ENCODE results near the gene PLAAT5. TPM values are rescaled to one million over a fixed set of nuclear protein-coding genes. Genes with fewer than 3 reads are reported as not detected.

PLAAT5 gene
- total and polyA plus RNA-seq, 2 of the 13 experiments (the other 11 are each of a cell fraction or from before 2014, with no cell fraction given), result not detected

- FAIRE-seq, result no peak
- in situ Hi-C loops (cut with HindIII; ENCODE audit: extremely low pct_ligation_motif_present, low pct_unique_long_range_greater_than_20kb), result loop anchor here (25.0 kb wide), 1 partner anchor 242 kb away; no protein-coding TSS in a partner anchor
- POLR2A ChIA-PET, result no interaction called here
These were observed 4.0 kb upstream of the PLAAT5 start for GRCh38 chr11:63494975-63495374.

More at GRCh38 chr11:63494975-63495374, 4.0 kb upstream of the PLAAT5 start:
- H3K9ac ChIP-seq (ENCODE audit: insufficient read depth, low read depth, low read length), result no peak overlapping the region
- H3K27ac ChIP-seq (ENCODE audit: extremely low read length, insufficient read depth, low read length), result no peak overlapping the region
- H3K4me1 ChIP-seq (ENCODE audit: insufficient read depth, low read length), result peaks cover 17% of the 10 kb centered on the region
- intact Hi-C loops (cut with micrococcal nuclease; ENCODE audit: unreplicated experiment), result no loop called here
- H3K79me2 ChIP-seq (ENCODE audit: insufficient read depth, low read length), result no peaks in the 10 kb centered on the region
- 28% methylated on average over 6 of the region's 6 CpGs for whole genome bisulfite sequencing (ENCODE audit: low lambda C conversion rate)
- ATAC-seq, result no peak
- CTCF ChIA-PET (ENCODE audit: low intra/inter-chr PET ratio, low total read pairs), result no interaction called here
- H3K36me3 ChIP-seq (replicated peaks in 1 of 2; ENCODE audit: control insufficient read depth in 1 of 2, insufficient read depth in 2 of 2, low read length in 2 of 2), result no peaks in the 10 kb centered on the region
- no peaks in the 10 kb centered on the region for H4K20me1 ChIP-seq (ENCODE audit: insufficient read depth, low read length)
- TF ChIP-seq MYC (CRISPR knock-in tag; IDR thresholded peaks at IDR 0.05; ENCODE audit: borderline replicate concordance) (no peak), ZNF225 (CRISPR knock-in tag; IDR thresholded peaks at IDR 0.05) (no peak), ZNF775 (CRISPR knock-in tag; IDR thresholded peaks at IDR 0.05; ENCODE audit: borderline replicate concordance) (no peak), AFF4 (CRISPR knock-in tag; IDR thresholded peaks at IDR 0.05) (no peak), HDAC1 (CRISPR knock-in tag; IDR thresholded peaks at IDR 0.05) (no peak), GMEB2 (CRISPR knock-in tag; IDR thresholded peaks at IDR 0.05; ENCODE audit: low read depth) (no peak), GZF1 (CRISPR knock-in tag; IDR thresholded peaks at IDR 0.05) (no peak), NBN (conservative IDR thresholded peaks at IDR 0.05) (no peak), CENPX (CRISPR knock-in tag; IDR thresholded peaks at IDR 0.05) (no peak)
- TF ChIP-seq, protein P1, sequence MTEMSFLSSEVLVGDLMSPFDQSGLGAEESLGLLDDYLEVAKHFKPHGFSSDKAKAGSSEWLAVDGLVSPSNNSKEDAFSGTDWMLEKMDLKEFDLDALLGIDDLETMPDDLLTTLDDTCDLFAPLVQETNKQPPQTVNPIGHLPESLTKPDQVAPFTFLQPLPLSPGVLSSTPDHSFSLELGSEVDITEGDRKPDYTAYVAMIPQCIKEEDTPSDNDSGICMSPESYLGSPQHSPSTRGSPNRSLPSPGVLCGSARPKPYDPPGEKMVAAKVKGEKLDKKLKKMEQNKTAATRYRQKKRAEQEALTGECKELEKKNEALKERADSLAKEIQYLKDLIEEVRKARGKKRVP (CRISPR knock-in tag; IDR thresholded peaks at IDR 0.05), result no peak
- TF ChIP-seq, protein P2, sequence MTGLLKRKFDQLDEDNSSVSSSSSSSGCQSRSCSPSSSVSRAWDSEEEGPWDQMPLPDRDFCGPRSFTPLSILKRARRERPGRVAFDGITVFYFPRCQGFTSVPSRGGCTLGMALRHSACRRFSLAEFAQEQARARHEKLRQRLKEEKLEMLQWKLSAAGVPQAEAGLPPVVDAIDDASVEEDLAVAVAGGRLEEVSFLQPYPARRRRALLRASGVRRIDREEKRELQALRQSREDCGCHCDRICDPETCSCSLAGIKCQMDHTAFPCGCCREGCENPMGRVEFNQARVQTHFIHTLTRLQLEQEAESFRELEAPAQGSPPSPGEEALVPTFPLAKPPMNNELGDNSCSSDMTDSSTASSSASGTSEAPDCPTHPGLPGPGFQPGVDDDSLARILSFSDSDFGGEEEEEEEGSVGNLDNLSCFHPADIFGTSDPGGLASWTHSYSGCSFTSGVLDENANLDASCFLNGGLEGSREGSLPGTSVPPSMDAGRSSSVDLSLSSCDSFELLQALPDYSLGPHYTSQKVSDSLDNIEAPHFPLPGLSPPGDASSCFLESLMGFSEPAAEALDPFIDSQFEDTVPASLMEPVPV (CRISPR knock-in tag; IDR thresholded peaks at IDR 0.05), result no peak
- H3K27me3 ChIP-seq (ENCODE audit: control insufficient read depth in 1 of 2, insufficient read depth in 2 of 2, low read length in 2 of 2), result peaks cover 0 to 14% of the 10 kb centered on the region in 2 experiments; a peak in 3 of 5 replicates
- no peak overlapping the region for H2AFZ ChIP-seq (ENCODE audit: low read length)
- DNase-seq (ENCODE audit: low spot score), result no peak
- H3K4me3 ChIP-seq (replicated peaks in 1 of 3; ENCODE audit: insufficient read depth in 1 of 3, low read depth in 2 of 3, low read length in 3 of 3), result no peak overlapping the region
- no TSS peak for BruUV-seq (replicated peaks)
- peaks cover 4% of the 10 kb centered on the region; the same call in 1 of the 2 replicates for H3K9me3 ChIP-seq (ENCODE audit: low read length)
- no peak overlapping the region for H3K4me2 ChIP-seq (ENCODE audit: low read depth, low read length)

Data from HepG2 (cell line).